Endothelial cell of umbilical vein (primary cell): ENCODE measurements around the gene SPINDOC. TPM values are rescaled to one million over a fixed set of nuclear protein-coding genes. Genes with fewer than 3 reads are reported as not detected.

Experiments used
- BruUV-seq: library from RNA; stranded (reverse); fragments of 400-500 nt; replicated peaks from 2 replicates; lab custom pipeline; 2021; lab: Mats Ljungman, UMichigan
- CTCF ChIA-PET: fragments of 300-600, 350-600 bp; sonication (Branson Sonifier 250); formaldehyde crosslinking; loops from one replicate; lab custom pipeline; 2021; ENCODE audit warnings: antibody characterized with exemption, inconsistent platforms; lab: Charles Lee
- POLR2A ChIA-PET: fragments of 300-600, 350-600 bp; sonication (Branson Sonifier 250); formaldehyde crosslinking; loops from one replicate; lab custom pipeline; 2021; ENCODE audit warnings: antibody characterized with exemption, inconsistent platforms; lab: Charles Lee
- DNase-seq: peaks from one replicate; pipeline ENCODE4 v3.0.0-alpha.2; 2011; ENCODE audit warnings: low read depth, low spot score
- FAIRE-seq: peaks from 2 replicates; lab custom pipeline; 2011; peaks lifted over from hg19 to GRCh38; lab: Jason Lieb, UNC
- H2AFZ ChIP-seq: 2 replicates; pipeline ENCODE4 v1.6.0; 2012; ENCODE audit warnings: low read depth, low read length, control low read depth, inconsistent platforms
- H3K27ac ChIP-seq: 2 replicates; pipeline ENCODE4 v1.5.1; 2011; ENCODE audit warnings: low read depth, mild to moderate bottlenecking, control low read depth, low read length, moderate library complexity; ENCODE audit not compliant: insufficient read depth
- H3K27me3 ChIP-seq, 2 experiments: 2 replicates each; pipeline versions ENCODE4 v1.6.0 to v1.6.1; 2011; ENCODE audit warnings: low read length in 2 of 2, mixed read lengths in 1 of 2; ENCODE audit not compliant: control insufficient read depth in 2 of 2, insufficient read depth in 2 of 2
- H3K36me3 ChIP-seq, 2 experiments: 2 replicates in 1 of 2; 3 replicates in 1 of 2; pipeline ENCODE4 v1.5.1; 2011; ENCODE audit warnings: low read length in 2 of 2, mild to moderate bottlenecking in 1 of 2, moderate library complexity in 1 of 2; ENCODE audit not compliant: control insufficient read depth in 2 of 2, insufficient read depth in 2 of 2; ENCODE audit errors: extremely low read depth in 1 of 2
- H3K4me1 ChIP-seq: 3 replicates; pipeline ENCODE4 v1.5.1; 2011; ENCODE audit warnings: mild to moderate bottlenecking, low read length; ENCODE audit not compliant: control insufficient read depth, insufficient read depth; ENCODE audit errors: extremely low read depth
- H3K4me2 ChIP-seq: 2 replicates; pipeline ENCODE4 v1.6.1; 2011; ENCODE audit warnings: low read length, control low read depth, mixed read lengths; ENCODE audit not compliant: insufficient read depth
- H3K4me3 ChIP-seq, 3 experiments: fragments of 200-600 bp in 1 of 3; sonication (generic), shearing (Covaris generic) in 1 of 3; replicated peaks in 1 of 3; 2 replicates each; pipeline ENCODE4 v1.5.1; 2011 to 2016; ENCODE audit warnings: control low read depth in 3 of 3, low read length in 3 of 3, mild to moderate bottlenecking in 2 of 3, inconsistent platforms in 1 of 3, low read depth in 1 of 3, moderate library complexity in 1 of 3; ENCODE audit not compliant: insufficient read depth in 1 of 3
- H3K79me2 ChIP-seq: 2 replicates; pipeline ENCODE4 v1.6.0; 2012; ENCODE audit warnings: low read length, inconsistent platforms; ENCODE audit not compliant: control insufficient read depth, insufficient read depth
- H3K9ac ChIP-seq: replicated peaks from 2 replicates; pipeline ENCODE3; 2011; ENCODE audit warnings: low read length, control low read depth; ENCODE audit not compliant: insufficient read depth; ENCODE audit errors: extremely low read depth
- H3K9me1 ChIP-seq: replicated peaks from 3 replicates; pipeline ENCODE4 v1.6.0; 2011; ENCODE audit warnings: mild to moderate bottlenecking, low read length; ENCODE audit not compliant: control insufficient read depth, insufficient read depth; ENCODE audit errors: extremely low read depth
- H3K9me3 ChIP-seq: replicated peaks from 2 replicates; pipeline ENCODE4 v1.5.1; 2012; ENCODE audit warnings: low read length, inconsistent platforms; ENCODE audit not compliant: control insufficient read depth, insufficient read depth
- H4K20me1 ChIP-seq: replicated peaks from 2 replicates; pipeline ENCODE3; 2011; ENCODE audit warnings: mild to moderate bottlenecking, low read length; ENCODE audit not compliant: control insufficient read depth, insufficient read depth; ENCODE audit errors: extremely low read depth
- EZH2 ChIP-seq: IDR thresholded peaks from 2 replicates; pipeline ENCODE4 v1.6.1; 2012; ENCODE audit warnings: borderline replicate concordance, low read depth, mild to moderate bottlenecking, moderate library complexity, low read length, inconsistent platforms; ENCODE audit not compliant: severe bottlenecking
- FOS ChIP-seq: IDR thresholded peaks from 2 replicates; pipeline ENCODE4 v1.6.1; 2011; ENCODE audit warnings: mild to moderate bottlenecking, low read length, moderate library complexity, borderline replicate concordance; ENCODE audit not compliant: insufficient read depth
- JUN ChIP-seq: IDR thresholded peaks from 2 replicates; pipeline ENCODE4 v1.6.1; 2011; ENCODE audit warnings: borderline replicate concordance, low read depth; ENCODE audit not compliant: insufficient read length, insufficient read depth
- MYC ChIP-seq: IDR thresholded peaks from one replicate; pipeline ENCODE4 v1.6.1; 2011; ENCODE audit warnings: mild to moderate bottlenecking, low read depth, low read length
- POLR2A ChIP-seq: IDR thresholded peaks from 2 replicates; pipeline ENCODE4 v1.6.1; 2012; ENCODE audit warnings: low read depth, mild to moderate bottlenecking, control low read depth, low read length
- POLR2AphosphoS5 ChIP-seq: IDR thresholded peaks from 2 replicates; pipeline ENCODE4 v1.6.1; 2012; ENCODE audit warnings: low read depth, mild to moderate bottlenecking, control low read depth, low read length, moderate library complexity; ENCODE audit not compliant: insufficient read depth
- dilution Hi-C: fragments of 300-500 bp; cut with MboI; formaldehyde crosslinking; loops from one replicate; pipeline ENCODE4 v1.15.0; 2019; ENCODE audit warnings: low sequenced_read_pairs; ENCODE audit not compliant: extremely low pct_ligation_motif_present
- intact Hi-C: fragments of 100-400 bp; cut with micrococcal nuclease; formaldehyde crosslinking; loops from one replicate; pipeline ENCODE4 v1.10.0; 2022
- polyA plus RNA-seq, 4 experiments: library from polyadenylated mRNA; depleted of rRNA in 3 of 4; stranded (reverse) in 3 of 4; unstranded in 1 of 4; fragments of >200 nt; gene quantifications; 2 replicates each; pipeline versions ENCODE4 v1.2.1 to v1.2.3, GENCODE V29; 2011 to 2012; ENCODE audit warnings: missing spikeins in 1 of 4
- total RNA-seq: library from RNA; stranded (reverse); gene quantifications from 2 replicates; pipeline ENCODE4 v1.2.3, GENCODE V29; 2021
- TF ChIP-seq, protein P1 (sequence below): IDR thresholded peaks from 2 replicates; pipeline ENCODE4 v1.6.1; 2011; ENCODE audit not compliant: insufficient read depth, insufficient read length
- TF ChIP-seq, protein P2 (sequence below), 2 donors: IDR thresholded peaks; 1 replicate in 1 of 2; 2 replicates in 1 of 2; pipeline ENCODE4 v1.5.1; 2011; ENCODE audit warnings: low read length in 2 of 2, mild to moderate bottlenecking in 2 of 2, moderate library complexity in 2 of 2, control low read depth in 1 of 2, inconsistent platforms in 1 of 2, low read depth in 1 of 2; ENCODE audit not compliant: insufficient read depth in 1 of 2; ENCODE audit errors: extremely low read depth in 1 of 2

SPINDOC gene
- total and polyA plus RNA-seq, 2 donors (not counting 3 experiments of a cell fraction or from before 2014, with no cell fraction given) = 29.4 to 54.5 TPM

- Histone ChIP-seq H3K27ac (no peak overlapping the region), H3K9me3 (no peaks in the 10 kb centered on the region), H3K79me2 (peaks cover 82% of the 10 kb centered on the region), H4K20me1 (peaks cover 6% of the 10 kb centered on the region), H3K4me3 (no peak overlapping the region), H3K9me1 (no peaks in the 10 kb centered on the region), H3K9ac (no peak overlapping the region), H3K36me3 (peaks cover 0 to 3% of the 10 kb centered on the region in 2 experiments), H3K27me3 (no peaks in the 10 kb centered on the region), H3K4me1 (peaks cover 18% of the 10 kb centered on the region), H3K4me2 (no peak overlapping the region), H2AFZ (no peak overlapping the region)
- dilution Hi-C loops = no loop called here
- POLR2A ChIA-PET = no interaction called here
- CTCF ChIA-PET = interaction anchor here (16.7 kb wide), 1 partner anchor 102 kb away, joined by 264 read pairs; no protein-coding TSS in a partner anchor
- TF ChIP-seq FOS (no peak), EZH2 (no peak), POLR2A (no peak), POLR2AphosphoS5 (no peak), JUN (no peak), MYC (no peak)
- TF ChIP-seq, protein P1, sequence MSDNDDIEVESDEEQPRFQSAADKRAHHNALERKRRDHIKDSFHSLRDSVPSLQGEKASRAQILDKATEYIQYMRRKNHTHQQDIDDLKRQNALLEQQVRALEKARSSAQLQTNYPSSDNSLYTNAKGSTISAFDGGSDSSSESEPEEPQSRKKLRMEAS = no peak
- TF ChIP-seq, protein P2, sequence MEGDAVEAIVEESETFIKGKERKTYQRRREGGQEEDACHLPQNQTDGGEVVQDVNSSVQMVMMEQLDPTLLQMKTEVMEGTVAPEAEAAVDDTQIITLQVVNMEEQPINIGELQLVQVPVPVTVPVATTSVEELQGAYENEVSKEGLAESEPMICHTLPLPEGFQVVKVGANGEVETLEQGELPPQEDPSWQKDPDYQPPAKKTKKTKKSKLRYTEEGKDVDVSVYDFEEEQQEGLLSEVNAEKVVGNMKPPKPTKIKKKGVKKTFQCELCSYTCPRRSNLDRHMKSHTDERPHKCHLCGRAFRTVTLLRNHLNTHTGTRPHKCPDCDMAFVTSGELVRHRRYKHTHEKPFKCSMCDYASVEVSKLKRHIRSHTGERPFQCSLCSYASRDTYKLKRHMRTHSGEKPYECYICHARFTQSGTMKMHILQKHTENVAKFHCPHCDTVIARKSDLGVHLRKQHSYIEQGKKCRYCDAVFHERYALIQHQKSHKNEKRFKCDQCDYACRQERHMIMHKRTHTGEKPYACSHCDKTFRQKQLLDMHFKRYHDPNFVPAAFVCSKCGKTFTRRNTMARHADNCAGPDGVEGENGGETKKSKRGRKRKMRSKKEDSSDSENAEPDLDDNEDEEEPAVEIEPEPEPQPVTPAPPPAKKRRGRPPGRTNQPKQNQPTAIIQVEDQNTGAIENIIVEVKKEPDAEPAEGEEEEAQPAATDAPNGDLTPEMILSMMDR (IDR thresholded peaks at IDR 0.05; ENCODE audit: extremely low read depth in 1 of 2, insufficient read depth in 1 of 2, low read depth in 1 of 2, low read length in 2 of 2) = no peak
- DNase-seq = no peak
- BruUV-seq = no TSS peak
- intact Hi-C loops = no loop called here
- FAIRE-seq = peak; percentile 24
Observed at GRCh38 chr11:63843041-63843440, 29.8 kb downstream of the SPINDOC start.
